Psoas muscle (tissue), 8 donors: ENCODE measurements around the gene IFNG-AS1. TPM values are rescaled to one million over a fixed set of nuclear protein-coding genes. Genes with fewer than 3 reads are reported as not detected.

Experiments used
- ATAC-seq, 4 donors: fragments of 200-7000 bp; cut with Tn5 transposase; one replicate each; pipeline ENCODE4 v1.9.1; 2020; ENCODE audit warnings: moderate library complexity in 3 of 4, mild to moderate bottlenecking in 2 of 4
- DNase-seq, 2 donors: peaks; one replicate each; pipeline ENCODE4 v3.0.0-alpha.2; 2020
- H3K27ac ChIP-seq: fragments of 200-600 bp; one replicate; pipeline ENCODE4 v1.8.0; 2022
- H3K27me3 ChIP-seq, 3 donors: fragments of 200-600 bp in 1 of 3; one replicate each; pipeline versions ENCODE4 v1.6.1 to v1.8.0; 2013 to 2022; ENCODE audit warnings: low read length in 2 of 3, mild to moderate bottlenecking in 2 of 3, moderate library complexity in 1 of 3; ENCODE audit not compliant: insufficient read depth in 3 of 3
- H3K36me3 ChIP-seq, 2 donors: fragments of 200-600 bp in 1 of 2; one replicate each; pipeline versions ENCODE4 v1.6.1 to v1.8.0; 2013 to 2022; ENCODE audit warnings: low read depth in 1 of 2, mild to moderate bottlenecking in 1 of 2, moderate library complexity in 1 of 2; ENCODE audit not compliant: insufficient read depth in 1 of 2
- H3K4me1 ChIP-seq: fragments of 200-600 bp; one replicate; pipeline ENCODE4 v1.8.0; 2022
- H3K4me3 ChIP-seq: fragments of 200-600 bp; one replicate; pipeline ENCODE4 v1.8.0; 2022; ENCODE audit warnings: mild to moderate bottlenecking
- H3K9me3 ChIP-seq: fragments of 200-600 bp; one replicate; pipeline ENCODE4 v1.8.0; 2022
- CTCF ChIP-seq: fragments of 200-600 bp; IDR thresholded peaks from one replicate; pipeline ENCODE4 v1.8.0; 2022; ENCODE audit warnings: antibody characterized with exemption
- WGBS, 3 donors: extraction: QIAGEN DNeasy Blood & Tissue Kit; methylation state at CpG; one replicate each; pipeline versions ENCODE4 v1.1.6 to v1.1.7; 2013; 5-methylcytosine and 5-hydroxymethylcytosine counted together
- intact Hi-C, 2 donors: fragments of 100-400 bp; cut with DNase I; formaldehyde crosslinking; loops; one replicate each; pipeline versions ENCODE4 v1.11.0 to v1.14.2; 2022
- polyA plus RNA-seq, 3 donors: library from polyadenylated mRNA; stranded (reverse); fragments of 200-250 nt; gene quantifications; one replicate each; pipeline ENCODE4 v1.2.3, GENCODE V29; 2013
- total RNA-seq, 4 donors: library from RNA; stranded (reverse); fragmentation: NEBNext Ultra II Directional in 2 of 4; extraction: Animal tissue kit (Norgen Biotek cat#: 25700) in 2 of 4; gene quantifications; one replicate each; pipeline versions ENCODE4 v1.2.1 to v1.2.4, GENCODE V29; 2021 to 2023
- donor health status: healthy with polysubstance abuse.
- donor health status: DM: no; HTN: no; CAD: no; lungs with moderate emphysema.
- donor health status: Bipolar disorder and iron deficiency.
- donor health status: healthy.
- donor health status: DM: yes; HTN: yes; CAD: no.
- donor health status: DM: no; HTN: no; CAD: no.
- donor health status: DM: no; HTN: no; CAD: no.
- donor health status: DM: yes; HTN: yes; CAD: no.

The IFNG-AS1 gene
- total and polyA plus RNA-seq, 7 donors: 0.08 to 0.21 TPM; not detected in 5

GRCh38 chr12:68048648-68049297 is 59.5 kb downstream of the IFNG-AS1 start:
- no peak overlapping the region for H3K4me3 ChIP-seq
- intact Hi-C loops: no loop called here
- no peak for DNase-seq

GRCh38 chr12:68056300-68056699 is 67.1 kb downstream of the IFNG-AS1 start:
- Histone ChIP-seq H3K4me3 (no peak overlapping the region), H3K27ac (no peak overlapping the region), H3K27me3 (no peaks in the 10 kb centered on the region), H3K4me1 (no peaks in the 10 kb centered on the region), H3K9me3 (peaks cover 13% of the 10 kb centered on the region), H3K36me3 (no peaks in the 10 kb centered on the region)
- 81 to 90% (median 85%) methylated on average over 2 of the region's 2 CpGs for WGBS, 3 donors
- intact Hi-C loops: no loop called here
- DNase-seq: no peak
- ATAC-seq: no peak
- TF ChIP-seq CTCF: no peak

More at GRCh38 chr12:68048648-68049297, 59.5 kb downstream of the IFNG-AS1 start:
- 74 to 87% (median 84%) methylated on average over 1 of the region's 1 CpG for WGBS, 3 donors
- no peak for TF ChIP-seq CTCF
- ATAC-seq: no peak
- H3K27me3 ChIP-seq: no peaks in the 10 kb centered on the region
- no peaks in the 10 kb centered on the region for H3K4me1 ChIP-seq
- no peaks in the 10 kb centered on the region for H3K36me3 ChIP-seq
- no peak overlapping the region for H3K27ac ChIP-seq
- no peaks in the 10 kb centered on the region for H3K9me3 ChIP-seq

DNA sequence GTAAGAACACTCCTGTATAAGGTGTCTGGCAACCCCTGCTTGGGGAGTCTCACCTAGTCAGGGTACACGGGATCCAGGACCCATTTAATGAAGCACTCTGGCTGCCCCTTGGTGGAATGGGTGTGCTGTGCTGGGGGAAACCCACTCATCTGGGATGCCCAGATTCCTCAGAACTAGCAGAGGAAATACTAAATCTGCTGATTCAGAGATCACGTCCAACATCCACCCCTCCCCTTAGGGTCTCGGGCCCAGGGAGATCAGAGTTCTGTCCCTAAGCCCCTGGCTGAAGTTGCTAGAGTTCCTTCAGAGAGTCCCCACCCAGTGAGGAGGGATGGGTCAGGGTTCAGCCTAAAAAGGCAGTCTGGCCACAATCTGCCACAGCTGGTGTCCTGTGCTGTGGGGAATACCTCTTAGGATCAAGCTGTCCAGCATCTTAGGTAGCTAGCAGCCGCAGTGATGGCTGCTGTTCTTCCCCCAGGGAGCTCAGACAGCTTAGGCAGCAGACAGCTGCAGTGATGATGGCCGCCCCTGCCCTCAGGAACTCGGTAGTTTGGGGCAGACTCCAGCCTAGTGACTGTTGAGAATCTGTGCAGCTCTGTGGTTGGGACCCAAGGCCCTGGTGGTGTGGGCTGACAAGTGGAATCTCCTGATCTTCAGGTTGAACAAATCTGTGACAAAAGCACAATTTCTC is 74.8 kb downstream of the IFNG-AS1 start:
- H3K27ac ChIP-seq: no peak overlapping the region
- H3K27me3 ChIP-seq: no peaks in the 10 kb centered on the region
- H3K9me3 ChIP-seq: peaks cover 4% of the 10 kb centered on the region
- DNase-seq: no peak
- 67 to 78% (median 70%) methylated on average over 6 of the region's 6 CpGs for WGBS, 3 donors
- ATAC-seq: no peak
- H3K4me1 ChIP-seq: no peaks in the 10 kb centered on the region
- no peak overlapping the region for H3K4me3 ChIP-seq
- no peaks in the 10 kb centered on the region for H3K36me3 ChIP-seq
- intact Hi-C loops: no loop called here
- TF ChIP-seq CTCF: no peak

GRCh38 chr12:68065163-68065562 is 75.9 kb downstream of the IFNG-AS1 start:
- no peaks in the 10 kb centered on the region for H3K36me3 ChIP-seq
- TF ChIP-seq CTCF: no peak
- no peaks in the 10 kb centered on the region for H3K27me3 ChIP-seq
- peaks cover 4% of the 10 kb centered on the region for H3K9me3 ChIP-seq
- H3K4me3 ChIP-seq: no peak overlapping the region
- no peak for ATAC-seq
- DNase-seq: no peak
- intact Hi-C loops: no loop called here
- no peaks in the 10 kb centered on the region for H3K4me1 ChIP-seq
- 91 to 94% (median 94%) methylated on average over 1 of the region's 1 CpG for WGBS, 3 donors
- H3K27ac ChIP-seq: no peak overlapping the region
